CD4-positive, alpha-beta memory T cell (primary cell): ENCODE data around the gene ATRAID. TPM values are rescaled to one million over a fixed set of nuclear protein-coding genes. Genes with fewer than 3 reads are reported as not detected.

Experiments
- CTCF ChIA-PET: fragments of 350-600 bp; sonication (Branson Sonifier 250); formaldehyde crosslinking; loops from one replicate; lab custom pipeline; 2021; ENCODE audit warnings: inconsistent platforms; ENCODE audit not compliant: partially characterized antibody; lab: Charles Lee
- POLR2A ChIA-PET: fragments of 350-600 bp; sonication (Branson Sonifier 250); formaldehyde crosslinking; loops from one replicate; lab custom pipeline; 2021; ENCODE audit not compliant: partially characterized antibody; lab: Charles Lee
- DNase-seq, 5 donors: peaks; one replicate each; pipeline versions ENCODE4 v3.0.0 to v3.0.0-alpha.2; 2020 to 2022; ENCODE audit warnings: mixed read lengths in 1 of 5
- H3K27ac ChIP-seq: one replicate; pipeline ENCODE4 v1.7.0; 2013; ENCODE audit warnings: low read depth, low read length
- H3K27me3 ChIP-seq: 2 replicates; pipeline ENCODE4 v1.7.0; 2013; ENCODE audit warnings: mild to moderate bottlenecking, low read length, moderate library complexity; ENCODE audit not compliant: insufficient read depth
- H3K36me3 ChIP-seq: 2 replicates; pipeline ENCODE4 v1.7.0; 2013; ENCODE audit warnings: mild to moderate bottlenecking, low read length, moderate library complexity; ENCODE audit not compliant: insufficient read depth
- H3K4me1 ChIP-seq: 2 replicates; pipeline ENCODE4 v1.7.0; 2013; ENCODE audit warnings: mild to moderate bottlenecking, low read length, moderate library complexity; ENCODE audit not compliant: insufficient read depth
- H3K4me3 ChIP-seq, 2 donors: one replicate each; pipeline ENCODE4 v1.7.0; 2013; ENCODE audit warnings: low read length in 2 of 2, mild to moderate bottlenecking in 1 of 2
- H3K9me3 ChIP-seq, 2 donors: one replicate each; pipeline ENCODE4 v1.7.0; 2013; ENCODE audit warnings: low read length in 2 of 2, control low read depth in 1 of 2; ENCODE audit not compliant: control insufficient read depth in 1 of 2
- H3K27ac Mint-ChIP-seq, 7 donors: one replicate each; pipeline ENCODE4 v1.8.0; 2020 to 2021; ENCODE audit warnings: mixed read lengths in 7 of 7, mild to moderate bottlenecking in 6 of 7, inconsistent platforms in 3 of 7, moderate library complexity in 3 of 7
- H3K27me3 Mint-ChIP-seq, 2 donors: one replicate each; pipeline ENCODE4 v1.8.0; 2020 to 2021; ENCODE audit warnings: mixed read lengths in 2 of 2
- H3K36me3 Mint-ChIP-seq, 2 donors: one replicate each; pipeline ENCODE4 v1.8.0; 2020 to 2021; ENCODE audit warnings: mixed read lengths in 2 of 2, inconsistent platforms in 1 of 2, mild to moderate bottlenecking in 1 of 2
- H3K4me1 Mint-ChIP-seq, 4 donors: one replicate each; pipeline ENCODE4 v1.8.0; 2020 to 2021; ENCODE audit warnings: mixed read lengths in 4 of 4, mild to moderate bottlenecking in 1 of 4
- H3K4me3 Mint-ChIP-seq, 8 donors: one replicate each; pipeline ENCODE4 v1.8.0; 2020 to 2021; ENCODE audit warnings: mixed read lengths in 8 of 8, mild to moderate bottlenecking in 7 of 8, moderate library complexity in 6 of 8, inconsistent platforms in 3 of 8
- H3K9me3 Mint-ChIP-seq, 8 donors: one replicate each; pipeline ENCODE4 v1.8.0; 2020 to 2021; ENCODE audit warnings: mixed read lengths in 8 of 8, mild to moderate bottlenecking in 5 of 8, inconsistent platforms in 3 of 8, moderate library complexity in 1 of 8
- intact Hi-C: fragments of 100-400 bp; cut with micrococcal nuclease; formaldehyde crosslinking; loops from one replicate; pipeline ENCODE4 v1.15.1; 2023
- polyA plus RNA-seq, 2 donors: library from polyadenylated mRNA; unstranded; fragments of 300-500 nt; fragmentation: Illumina TruSeq; gene quantifications; one replicate each; pipeline ENCODE4 v1.2.3, GENCODE V29; 2021
- total RNA-seq, 2 experiments: library from RNA; stranded (reverse); gene quantifications; one replicate each; pipeline ENCODE4 v1.2.3, GENCODE V29; 2021

The ATRAID gene
- total and polyA plus RNA-seq, 4 experiments from 2014 or later, result 103 to 443 (median 194) TPM

DNA sequence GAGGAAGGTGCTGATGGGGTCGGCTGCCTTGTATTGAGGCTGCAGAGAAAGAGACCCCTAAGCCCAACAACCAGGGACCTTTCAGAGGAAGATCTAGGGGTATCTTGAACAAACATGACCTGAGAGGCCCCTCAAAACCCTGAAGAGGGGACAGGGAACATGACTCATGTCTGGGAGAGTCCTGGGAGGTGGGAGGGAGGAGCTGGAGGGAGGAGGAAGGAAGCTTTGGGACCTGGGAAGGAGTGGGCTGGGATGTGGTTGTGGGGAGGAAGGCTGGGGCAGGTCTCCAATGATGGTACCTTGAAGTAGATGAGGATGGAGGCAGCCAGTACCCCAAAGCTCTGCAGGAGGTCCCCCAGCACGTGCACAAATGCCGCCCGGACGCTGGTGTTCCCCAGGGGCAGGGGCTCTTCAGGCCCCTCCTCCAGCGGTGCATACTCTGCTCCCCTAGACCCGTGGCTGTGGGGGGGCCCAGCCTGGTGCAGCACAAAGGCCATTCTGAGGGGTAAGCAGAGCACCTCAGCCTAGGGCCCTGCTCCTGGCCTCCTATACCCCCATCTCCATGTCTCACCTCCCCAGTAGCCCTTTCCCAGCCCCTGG, 45.1 kb downstream of the ATRAID start:
- Mint-ChIP-seq H3K36me3 (no peaks in the 10 kb centered on the region), H3K4me3 (no peak overlapping the region), H3K4me1 (peaks cover 4 to 17% (median 7%) of the 10 kb centered on the region in 4 donors), H3K27ac (no peak overlapping the region), H3K9me3 (peaks cover 0 to 2% (median 0%) of the 10 kb centered on the region in 8 donors), H3K27me3 (peaks cover 41 to 52% of the 10 kb centered on the region in 2 donors)
- no peak for DNase-seq
- Histone ChIP-seq H3K4me3 (no peak overlapping the region), H3K4me1 (peaks cover 6% of the 10 kb centered on the region), H3K27ac (no peak overlapping the region), H3K36me3 (no peaks in the 10 kb centered on the region), H3K9me3 (no peaks in the 10 kb centered on the region), H3K27me3 (peaks cover 37% of the 10 kb centered on the region)
- intact Hi-C loops, result no loop called here
- POLR2A ChIA-PET, result no interaction called here
- CTCF ChIA-PET, result no interaction called here

- intact Hi-C loops, result no loop called here
- Mint-ChIP-seq H3K9me3 (peaks cover 0 to 2% (median 0%) of the 10 kb centered on the region in 8 donors), H3K4me3 (no peak overlapping the region), H3K27me3 (peaks cover 41 to 52% of the 10 kb centered on the region in 2 donors), H3K36me3 (no peaks in the 10 kb centered on the region), H3K27ac (no peak overlapping the region), H3K4me1 (peaks cover 4 to 19% (median 8%) of the 10 kb centered on the region in 4 donors)
- Histone ChIP-seq H3K4me1 (peaks cover 6% of the 10 kb centered on the region), H3K4me3 (no peak overlapping the region), H3K27me3 (peaks cover 38% of the 10 kb centered on the region), H3K27ac (no peak overlapping the region), H3K9me3 (no peaks in the 10 kb centered on the region), H3K36me3 (no peaks in the 10 kb centered on the region)
- CTCF ChIA-PET, result no interaction called here
- no peak for DNase-seq
- POLR2A ChIA-PET, result no interaction called here
These were observed 46.2 kb downstream of the ATRAID start for GRCh38 chr2:27258051-27258450.

DNA sequence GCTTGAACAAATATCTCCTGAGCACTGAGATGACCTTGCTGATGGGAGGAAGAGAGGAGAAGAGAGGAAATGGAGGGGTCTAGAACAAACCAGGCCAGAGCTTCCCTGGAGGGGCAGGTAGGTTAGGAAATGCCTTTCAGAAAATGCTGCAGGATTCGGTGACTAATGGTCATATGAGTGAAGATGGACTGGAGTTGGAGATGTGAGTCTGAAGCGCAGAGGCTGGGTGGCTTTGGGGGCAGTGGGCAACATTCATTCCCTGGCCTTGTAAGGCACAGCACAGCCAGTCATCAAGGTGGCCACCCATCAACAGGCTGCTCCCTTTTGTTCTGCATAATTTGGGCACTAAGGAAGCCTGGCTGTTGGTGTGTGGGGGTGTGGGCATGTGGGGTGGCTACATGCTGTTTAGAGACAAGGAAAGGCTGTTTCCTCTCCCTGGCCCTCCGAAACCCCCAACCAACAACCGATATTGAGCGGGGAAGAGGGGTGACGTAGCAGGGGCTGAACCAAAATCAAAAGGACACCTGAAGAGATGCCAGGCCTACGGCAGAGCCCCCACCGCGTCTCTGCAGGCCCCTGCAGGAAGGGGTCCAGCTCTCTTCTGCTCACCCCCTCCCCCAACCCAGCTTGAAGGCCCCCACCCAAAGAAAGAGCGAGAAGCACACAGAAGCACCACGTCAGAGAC, 49.5 kb downstream of the ATRAID start:
- Mint-ChIP-seq H3K36me3 (peaks cover 0 to 3% of the 10 kb centered on the region in 2 donors), H3K4me1 (peaks cover 23 to 38% (median 25%) of the 10 kb centered on the region in 4 donors), H3K9me3 (peaks cover 0 to 2% (median 0%) of the 10 kb centered on the region in 8 donors), H3K27me3 (peaks cover 49 to 60% of the 10 kb centered on the region in 2 donors), H3K27ac (peak overlapping the region in 3 of 7 donors; percentile 30 to 71 (median 49)), H3K4me3 (peak overlapping the region; percentile 53 to 84 (median 73))
- Histone ChIP-seq H3K4me3 (peak overlapping the region in 1 of 2 donors; percentile 35), H3K27me3 (peaks cover 50% of the 10 kb centered on the region), H3K9me3 (no peaks in the 10 kb centered on the region), H3K36me3 (no peaks in the 10 kb centered on the region), H3K27ac (no peak overlapping the region), H3K4me1 (peaks cover 23% of the 10 kb centered on the region)
- ChIA-PET CTCF (no interaction called here), POLR2A (no interaction called here)
- intact Hi-C loops, result loop anchor here (5.0 kb wide), 1 partner anchor 44 kb away; the partner anchor contains the start of gene CAD
- no peak for DNase-seq

DNA sequence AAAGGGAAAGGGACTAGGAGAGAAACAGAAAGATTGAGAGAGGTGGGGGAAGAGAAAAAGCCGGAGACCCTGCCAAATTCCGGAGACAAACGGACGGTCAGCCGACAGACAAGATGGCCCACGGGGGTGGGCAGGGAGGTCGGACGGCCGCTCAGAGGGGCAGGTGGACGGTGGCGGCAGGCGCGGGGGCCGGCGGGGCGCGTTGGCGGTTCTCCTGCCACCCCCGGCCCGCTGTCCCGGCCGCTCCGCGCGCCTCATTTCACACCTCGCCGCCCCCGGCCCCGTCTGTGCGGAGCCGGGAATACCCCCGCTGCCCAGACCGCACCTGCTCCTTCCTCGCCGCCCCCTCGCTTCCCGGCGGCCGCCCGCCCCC, 50.1 kb downstream of the ATRAID start:
- ChIA-PET POLR2A (no interaction called here), CTCF (no interaction called here)
- H3K27me3 ChIP-seq, result peaks cover 50% of the 10 kb centered on the region
- peaks cover 49 to 55% of the 10 kb centered on the region in 2 donors for H3K27me3 Mint-ChIP-seq
- peak overlapping the region; percentile 53 to 84 (median 73) for H3K4me3 Mint-ChIP-seq
- no peak for DNase-seq
- H3K4me3 ChIP-seq, result peak overlapping the region in 1 of 2 donors; percentile 35
- peak overlapping the region in 2 of 7 donors; percentile 49 to 71 for H3K27ac Mint-ChIP-seq
- intact Hi-C loops, result loop anchor here (5.0 kb wide), 1 partner anchor 45 kb away; the partner anchor contains the start of gene CAD
- H3K4me1 ChIP-seq, result peaks cover 23% of the 10 kb centered on the region
- H3K27ac ChIP-seq, result no peak overlapping the region
- no peaks in the 10 kb centered on the region for H3K9me3 ChIP-seq
- H3K4me1 Mint-ChIP-seq, result peaks cover 23 to 38% (median 25%) of the 10 kb centered on the region in 4 donors
- peaks cover 0 to 3% of the 10 kb centered on the region in 2 donors for H3K36me3 Mint-ChIP-seq
- H3K36me3 ChIP-seq, result no peaks in the 10 kb centered on the region
- peaks cover 0 to 2% (median 0%) of the 10 kb centered on the region in 8 donors for H3K9me3 Mint-ChIP-seq

- ChIA-PET POLR2A (interaction anchor here (1.1 kb wide), 1 partner anchor 50 kb away, joined by 3 read pairs; the partner anchor contains the start of genes ATRAID and SLC5A6), CTCF (interaction anchor here (1.2 to 5.6 kb wide), 3 partner anchors 18 to 41 kb away, joined by 3 to 43 read pairs (median 3); partner anchors contain the start of gene TRIM54)
These were observed 50.8 kb downstream of the ATRAID start, which contains the start of gene SLC30A3 for GRCh38 chr2:27262379-27263286. TSS of gene SLC30A3 (minus strand) at chr2:27263047. CDS start at chr2:27262906, 141 bp downstream.

More at GRCh38 chr2:27262379-27263286, 50.8 kb downstream of the ATRAID start, which contains the start of gene SLC30A3:
- Mint-ChIP-seq H3K4me3 (peak within 1 kb of the TSS; percentile 82 to 96 (median 92)), H3K9me3 (peaks cover 0 to 2% (median 0%) of the 10 kb centered on the region in 8 donors), H3K4me1 (peaks cover 23 to 38% (median 25%) of the 10 kb centered on the region in 4 donors), H3K36me3 (peaks cover 0 to 3% of the 10 kb centered on the region in 2 donors), H3K27ac (peak within 1 kb of the TSS in 5 of 7 donors; percentile 11 to 89 (median 71)), H3K27me3 (peaks cover 45 to 49% of the 10 kb centered on the region in 2 donors)
- Histone ChIP-seq H3K36me3 (no peaks in the 10 kb centered on the region), H3K27me3 (peaks cover 46% of the 10 kb centered on the region), H3K9me3 (no peaks in the 10 kb centered on the region), H3K4me1 (peaks cover 23% of the 10 kb centered on the region), H3K4me3 (peak within 1 kb of the TSS; percentile 23 to 52), H3K27ac (no peak within 1 kb of the TSS)
- intact Hi-C loops, result loop anchor here (5.0 kb wide), 1 partner anchor 45 kb away; the partner anchor contains the start of gene CAD
- DNase-seq, result peak; percentile 49 to 67 (median 55)
